BJ (cell line): Measurements from ENCODE around the gene RPS18. TPM values are rescaled to one million over a fixed set of nuclear protein-coding genes. Genes with fewer than 3 reads are reported as not detected.

Source experiments
- CTCF ChIA-PET: fragments of 350-600 bp; formaldehyde crosslinking; extraction: SDS; loops from one replicate; lab custom pipeline; 2021; ENCODE audit warnings: antibody characterized with exemption, inconsistent platforms; lab: Yijun Ruan, JAX
- POLR2A ChIA-PET: fragments of 300-600 bp; sonication (Branson Sonifier 250); formaldehyde crosslinking; extraction: SDS; loops from one replicate; lab custom pipeline; 2021; ENCODE audit warnings: antibody characterized with exemption; lab: Charles Lee
- DNase-seq: peaks from one replicate; pipeline ENCODE4 v3.0.0-alpha.2; 2011; ENCODE audit warnings: low read depth
- H3K27me3 ChIP-seq: 2 replicates; pipeline ENCODE4 v1.6.0; 2011; ENCODE audit warnings: low read length; ENCODE audit not compliant: control insufficient read depth, insufficient read depth
- H3K36me3 ChIP-seq: 2 replicates; pipeline ENCODE4 v1.5.1; 2011; ENCODE audit warnings: low read length; ENCODE audit not compliant: control insufficient read depth, insufficient read depth
- H3K4me3 ChIP-seq: 2 replicates; pipeline ENCODE4 v1.5.1; 2011; ENCODE audit warnings: low read depth, mild to moderate bottlenecking, control low read depth, low read length
- polyA plus RNA-seq: library from polyadenylated mRNA; depleted of rRNA; stranded (reverse); fragments of >200 nt; gene quantifications from 2 replicates; pipeline ENCODE4 v1.2.3, GENCODE V29; 2011; rRNA removed
- TF ChIP-seq, protein P1 (sequence below): IDR thresholded peaks from 2 replicates; pipeline ENCODE4 v1.5.1; 2011; ENCODE audit warnings: low read depth, mild to moderate bottlenecking, control low read depth, inconsistent platforms, low read length, moderate library complexity; ENCODE audit not compliant: insufficient read depth

Gene RPS18
- polyA plus RNA-seq, 1 experiment, result 6,433 TPM

DNA sequence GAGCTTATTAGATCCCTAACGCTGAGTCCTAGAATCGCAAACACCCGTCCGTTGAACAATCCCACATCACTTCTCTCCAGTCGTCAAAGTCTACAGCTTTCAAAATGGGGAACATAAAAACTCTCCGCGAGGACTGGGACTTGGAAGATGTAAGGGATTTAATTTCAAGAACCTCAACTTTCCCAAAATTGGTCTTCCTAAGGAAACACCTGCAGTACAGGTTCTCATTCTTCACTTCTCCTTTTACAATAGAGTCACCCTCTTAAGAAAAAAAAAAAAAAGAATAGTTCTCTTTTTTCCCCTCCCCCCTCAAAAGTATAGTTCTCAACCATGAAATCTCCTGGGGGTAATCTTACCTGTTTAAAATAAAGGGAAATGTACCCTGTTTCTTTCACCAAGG, 52.2 kb downstream of the RPS18 start:
- CTCF ChIA-PET, result interaction anchor here (1.1 kb wide), 1 partner anchor 15 kb away, joined by 3 read pairs; no protein-coding TSS in a partner anchor
- POLR2A ChIA-PET, result no interaction called here
- DNase-seq, result no peak
- Histone ChIP-seq H3K27me3 (peaks cover 3% of the 10 kb centered on the region; the same call in 1 of the 2 replicates), H3K36me3 (peaks cover 12% of the 10 kb centered on the region), H3K4me3 (no peak overlapping the region)
- TF ChIP-seq, protein P1, sequence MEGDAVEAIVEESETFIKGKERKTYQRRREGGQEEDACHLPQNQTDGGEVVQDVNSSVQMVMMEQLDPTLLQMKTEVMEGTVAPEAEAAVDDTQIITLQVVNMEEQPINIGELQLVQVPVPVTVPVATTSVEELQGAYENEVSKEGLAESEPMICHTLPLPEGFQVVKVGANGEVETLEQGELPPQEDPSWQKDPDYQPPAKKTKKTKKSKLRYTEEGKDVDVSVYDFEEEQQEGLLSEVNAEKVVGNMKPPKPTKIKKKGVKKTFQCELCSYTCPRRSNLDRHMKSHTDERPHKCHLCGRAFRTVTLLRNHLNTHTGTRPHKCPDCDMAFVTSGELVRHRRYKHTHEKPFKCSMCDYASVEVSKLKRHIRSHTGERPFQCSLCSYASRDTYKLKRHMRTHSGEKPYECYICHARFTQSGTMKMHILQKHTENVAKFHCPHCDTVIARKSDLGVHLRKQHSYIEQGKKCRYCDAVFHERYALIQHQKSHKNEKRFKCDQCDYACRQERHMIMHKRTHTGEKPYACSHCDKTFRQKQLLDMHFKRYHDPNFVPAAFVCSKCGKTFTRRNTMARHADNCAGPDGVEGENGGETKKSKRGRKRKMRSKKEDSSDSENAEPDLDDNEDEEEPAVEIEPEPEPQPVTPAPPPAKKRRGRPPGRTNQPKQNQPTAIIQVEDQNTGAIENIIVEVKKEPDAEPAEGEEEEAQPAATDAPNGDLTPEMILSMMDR, result no peak

Other genes starting within 250 kb of the RPS18 start
- 11.2 and 12.1 TPM in 2 replicates for gene HLA-DPA1, start 198.4 kb upstream of the RPS18 start, polyA plus RNA-seq
- 8.2 and 11.2 TPM in 2 replicates for gene HLA-DPB1, start 196.1 kb upstream of the RPS18 start, polyA plus RNA-seq
- gene COL11A2, start 79.6 kb upstream of the RPS18 start, polyA plus RNA-seq, result 0.55 and 0.91 TPM in 2 replicates
- 51.3 and 67.9 TPM in 2 replicates for gene RXRB, start 71.4 kb upstream of the RPS18 start, polyA plus RNA-seq
- gene SLC39A7, start 71.2 kb upstream of the RPS18 start, polyA plus RNA-seq, result 116 and 151 TPM in 2 replicates
- 2.1 and 3.4 TPM in 2 replicates for gene HSD17B8, start 67.4 kb upstream of the RPS18 start, polyA plus RNA-seq
- 24.4 and 36.6 TPM in 2 replicates for gene RING1, start 63.6 kb upstream of the RPS18 start, polyA plus RNA-seq
- gene VPS52, start 199 bp upstream of the RPS18 start, polyA plus RNA-seq, result 63.2 and 89.8 TPM in 2 replicates
- 2.2 and 4.0 TPM in 2 replicates for gene B3GALT4, start 5.0 kb downstream of the RPS18 start, polyA plus RNA-seq
- 45.6 and 78.9 TPM in 2 replicates for gene WDR46, start 17.2 kb downstream of the RPS18 start, polyA plus RNA-seq
- 49.0 and 55.5 TPM in 2 replicates for gene PFDN6, start 17.5 kb downstream of the RPS18 start, polyA plus RNA-seq
- 24.2 and 35.2 TPM in 2 replicates for gene RGL2, start 26.9 kb downstream of the RPS18 start, polyA plus RNA-seq
- 23.1 and 37.9 TPM in 2 replicates for gene TAPBP, start 42.0 kb downstream of the RPS18 start, polyA plus RNA-seq
- 10.6 and 13.6 TPM in 2 replicates for gene ZBTB22, start 45.7 kb downstream of the RPS18 start, polyA plus RNA-seq
- 37.5 and 46.9 TPM in 2 replicates for gene DAXX, start 50.9 kb downstream of the RPS18 start, polyA plus RNA-seq
- gene KIFC1, start 119.7 kb downstream of the RPS18 start, polyA plus RNA-seq, result 24.2 and 32.4 TPM in 2 replicates
- gene PHF1, start 138.9 kb downstream of the RPS18 start, polyA plus RNA-seq, result 37.8 and 54.6 TPM in 2 replicates
- 347 and 369 TPM in 2 replicates for gene CUTA, start 146.0 kb downstream of the RPS18 start, polyA plus RNA-seq
- 4.2 and 5.7 TPM in 2 replicates for gene SYNGAP1, start 148.0 kb downstream of the RPS18 start, polyA plus RNA-seq
- gene ZBTB9, start 182.5 kb downstream of the RPS18 start, polyA plus RNA-seq, result 4.4 and 5.7 TPM in 2 replicates